SU-DHL-6 (cell line): ENCODE data around the gene PDCD6IP.

Experiments
- H2AFZ ChIP-seq: fragments of 200-600 bp; sonication (generic); 2 replicates; pipeline ENCODE4 v1.6.1; 2014; ENCODE audit warnings: low read depth, mild to moderate bottlenecking, moderate library complexity, mixed read lengths, antibody characterized with exemption, low read length; ENCODE audit not compliant: severe bottlenecking
- H3F3A ChIP-seq: fragments of 200-600 bp; shearing (Covaris generic); 2 replicates; pipeline ENCODE4 v1.6.0; 2016; ENCODE audit warnings: antibody characterized with exemption, mild to moderate bottlenecking; ENCODE audit not compliant: insufficient read depth
- H3K27ac ChIP-seq: fragments of 200-600 bp; sonication (generic); 2 replicates; pipeline ENCODE4 v1.5.1; 2016; ENCODE audit warnings: low read depth, mild to moderate bottlenecking, low read length, moderate library complexity, mixed read lengths
- H3K27me3 ChIP-seq: fragments of 200-600 bp; sonication (generic), shearing (Covaris generic); 2 replicates; pipeline ENCODE4 v1.6.0; 2014; ENCODE audit warnings: mild to moderate bottlenecking, low read length
- H3K36me3 ChIP-seq: fragments of 200-600 bp; sonication (generic); 2 replicates; pipeline ENCODE4 v1.6.1; 2014; ENCODE audit warnings: mild to moderate bottlenecking, low read length, mixed read lengths
- H3K4me2 ChIP-seq: fragments of 300-600, 200-600 bp; shearing (Covaris generic), sonication (generic); 2 replicates; pipeline ENCODE4 v1.6.0; 2014; ENCODE audit warnings: low read length, low read depth, mild to moderate bottlenecking; ENCODE audit not compliant: poor library complexity, severe bottlenecking
- H3K4me3 ChIP-seq: fragments of 200-600 bp; sonication (generic); 2 replicates; pipeline ENCODE4 v1.5.1; 2014; ENCODE audit warnings: antibody characterized with exemption, low read length, mild to moderate bottlenecking, mixed read lengths; ENCODE audit not compliant: insufficient read depth, poor library complexity, severe bottlenecking
- H3K79me2 ChIP-seq: fragments of 200-600 bp; sonication (generic); 2 replicates; pipeline ENCODE4 v1.6.1; 2014; ENCODE audit warnings: mild to moderate bottlenecking, low read length, moderate library complexity; ENCODE audit not compliant: insufficient read depth
- H3K9ac ChIP-seq: fragments of 200-600 bp; sonication (generic); 2 replicates; pipeline ENCODE4 v1.7.0; 2014; ENCODE audit warnings: mild to moderate bottlenecking, low read length
- H3K9me2 ChIP-seq: fragments of 200-600 bp; sonication (generic); replicated peaks from 2 replicates; pipeline ENCODE4 v1.6.1; 2014; ENCODE audit warnings: low read length; ENCODE audit not compliant: insufficient read depth
- H3K9me3 ChIP-seq: fragments of 200-600 bp; sonication (generic); 2 replicates; pipeline ENCODE4 v1.6.1; 2014; ENCODE audit warnings: low read length, mixed read lengths; ENCODE audit not compliant: insufficient read depth
- H4K20me1 ChIP-seq: fragments of 200-600 bp; sonication (generic); 2 replicates; pipeline ENCODE4 v1.6.1; 2014; ENCODE audit warnings: low read depth, mild to moderate bottlenecking, antibody characterized with exemption, low read length, moderate library complexity, mixed read lengths
- EZH2phosphoT487 ChIP-seq: fragments of 200-600 bp; sonication (generic), shearing (Covaris generic); conservative IDR thresholded peaks from 2 replicates; pipeline ENCODE4 v1.6.1; 2018; ENCODE audit warnings: mild to moderate bottlenecking, antibody characterized with exemption, low read length, moderate library complexity, mixed read lengths
- TF ChIP-seq, protein P1 (sequence below): fragments of 200-600 bp; sonication (generic); IDR thresholded peaks from one replicate; pipeline ENCODE4 v1.5.1; 2017; ENCODE audit warnings: antibody characterized with exemption, mild to moderate bottlenecking, low read length, moderate library complexity; ENCODE audit not compliant: insufficient read depth, poor library complexity, severe bottlenecking

PDCD6IP gene

DNA sequence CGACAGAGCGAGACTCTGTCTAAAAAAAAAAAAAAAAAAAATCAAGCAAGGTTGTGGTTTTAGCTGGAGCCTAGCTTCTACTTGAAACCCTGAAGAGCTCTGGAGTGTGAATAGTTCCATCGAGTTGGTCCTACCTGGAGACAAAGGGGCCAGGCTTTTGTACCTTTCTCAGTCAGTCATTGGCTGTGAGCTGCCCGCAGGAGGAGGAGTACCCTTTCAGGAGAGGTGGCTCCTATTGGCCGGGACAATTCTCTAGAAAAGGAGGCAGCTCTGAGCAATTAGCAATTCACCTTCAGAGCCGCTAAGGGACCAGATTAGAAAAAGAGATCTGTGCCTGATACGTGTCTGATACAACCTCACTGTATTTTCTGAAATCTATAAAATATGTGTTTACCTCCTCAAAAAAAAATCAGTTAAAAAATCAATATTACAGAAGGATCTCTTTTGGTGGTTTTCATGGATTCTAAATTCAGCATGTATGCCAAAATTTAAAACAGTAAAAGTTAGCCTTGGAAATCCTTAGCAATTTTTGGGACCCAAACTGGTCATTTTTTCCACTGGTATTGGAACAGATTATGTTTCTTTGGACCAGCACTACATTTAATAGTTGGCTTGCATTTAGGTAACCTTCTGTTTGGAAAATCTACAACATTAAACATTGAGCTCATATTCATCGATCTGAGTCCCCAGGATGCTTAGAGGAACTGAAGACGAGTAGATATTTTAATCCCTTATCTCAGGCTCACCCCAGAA lies 29.7 kb upstream of the PDCD6IP start:
- H4K20me1 ChIP-seq, result no peaks in the 10 kb centered on the region
- no peaks in the 10 kb centered on the region for H3K9me2 ChIP-seq
- H3K4me3 ChIP-seq, result no peak overlapping the region
- H3K27me3 ChIP-seq, result no peaks in the 10 kb centered on the region
- H2AFZ ChIP-seq, result no peak overlapping the region
- H3K9me3 ChIP-seq, result no peaks in the 10 kb centered on the region
- TF ChIP-seq, protein P1, sequence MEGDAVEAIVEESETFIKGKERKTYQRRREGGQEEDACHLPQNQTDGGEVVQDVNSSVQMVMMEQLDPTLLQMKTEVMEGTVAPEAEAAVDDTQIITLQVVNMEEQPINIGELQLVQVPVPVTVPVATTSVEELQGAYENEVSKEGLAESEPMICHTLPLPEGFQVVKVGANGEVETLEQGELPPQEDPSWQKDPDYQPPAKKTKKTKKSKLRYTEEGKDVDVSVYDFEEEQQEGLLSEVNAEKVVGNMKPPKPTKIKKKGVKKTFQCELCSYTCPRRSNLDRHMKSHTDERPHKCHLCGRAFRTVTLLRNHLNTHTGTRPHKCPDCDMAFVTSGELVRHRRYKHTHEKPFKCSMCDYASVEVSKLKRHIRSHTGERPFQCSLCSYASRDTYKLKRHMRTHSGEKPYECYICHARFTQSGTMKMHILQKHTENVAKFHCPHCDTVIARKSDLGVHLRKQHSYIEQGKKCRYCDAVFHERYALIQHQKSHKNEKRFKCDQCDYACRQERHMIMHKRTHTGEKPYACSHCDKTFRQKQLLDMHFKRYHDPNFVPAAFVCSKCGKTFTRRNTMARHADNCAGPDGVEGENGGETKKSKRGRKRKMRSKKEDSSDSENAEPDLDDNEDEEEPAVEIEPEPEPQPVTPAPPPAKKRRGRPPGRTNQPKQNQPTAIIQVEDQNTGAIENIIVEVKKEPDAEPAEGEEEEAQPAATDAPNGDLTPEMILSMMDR, result no peak
- no peak for TF ChIP-seq EZH2phosphoT487
- no peak overlapping the region for H3K4me2 ChIP-seq
- H3K9ac ChIP-seq, result no peak overlapping the region
- H3K36me3 ChIP-seq, result no peaks in the 10 kb centered on the region
- H3K27ac ChIP-seq, result no peak overlapping the region
- H3F3A ChIP-seq, result no peaks in the 10 kb centered on the region
- H3K79me2 ChIP-seq, result no peaks in the 10 kb centered on the region

DNA sequence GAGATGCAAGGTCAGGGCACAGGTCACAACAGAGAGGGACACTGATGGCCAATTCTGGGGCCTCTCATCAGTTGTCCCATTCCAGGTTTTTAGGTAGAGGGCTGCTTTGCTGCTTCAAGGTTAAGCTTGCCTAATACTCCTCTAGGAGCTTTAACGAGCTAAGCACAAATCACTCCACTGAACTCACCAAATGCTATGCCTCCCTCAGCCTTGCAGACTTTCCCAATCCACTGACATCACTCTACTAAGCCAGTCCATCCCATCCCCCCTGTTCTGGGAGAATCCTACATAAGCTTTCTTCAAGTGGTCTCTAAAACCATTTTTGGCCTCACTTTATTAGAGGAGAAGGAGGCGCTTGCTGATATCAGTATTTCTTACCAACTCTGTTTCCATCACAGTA lies 24.8 kb upstream of the PDCD6IP start:
- H3K79me2 ChIP-seq, result no peaks in the 10 kb centered on the region
- no peaks in the 10 kb centered on the region for H4K20me1 ChIP-seq
- no peaks in the 10 kb centered on the region for H3K27me3 ChIP-seq
- H3K4me2 ChIP-seq, result no peak overlapping the region
- H2AFZ ChIP-seq, result no peak overlapping the region
- H3K9me2 ChIP-seq, result no peaks in the 10 kb centered on the region
- no peaks in the 10 kb centered on the region for H3K9me3 ChIP-seq
- H3F3A ChIP-seq, result no peaks in the 10 kb centered on the region
- no peak overlapping the region for H3K27ac ChIP-seq
- TF ChIP-seq, protein P1, result no peak
- TF ChIP-seq EZH2phosphoT487, result no peak
- H3K36me3 ChIP-seq, result no peaks in the 10 kb centered on the region
- H3K9ac ChIP-seq, result no peak overlapping the region
- H3K4me3 ChIP-seq, result no peak overlapping the region

DNA sequence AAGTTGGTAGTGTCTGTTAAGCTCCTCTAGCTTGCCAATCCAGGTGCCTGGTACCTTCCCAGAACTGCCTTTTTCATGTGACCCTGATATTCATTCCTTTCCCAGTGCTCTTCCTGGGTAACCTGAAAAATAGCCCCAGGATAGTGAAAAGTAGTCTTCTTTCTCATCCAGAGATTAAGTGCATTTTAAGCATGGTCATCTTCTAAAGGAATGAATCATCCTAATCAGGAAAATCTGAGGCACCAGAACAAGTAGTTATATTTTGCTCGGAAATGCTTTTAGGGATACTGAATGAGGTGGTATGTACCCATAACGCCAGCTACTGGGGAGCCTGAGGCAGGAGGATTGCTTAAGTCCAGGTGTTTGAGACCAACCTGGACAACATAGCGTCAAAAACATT lies 23.1 kb upstream of the PDCD6IP start:
- H3K9me2 ChIP-seq, result no peaks in the 10 kb centered on the region
- no peaks in the 10 kb centered on the region for H3K9me3 ChIP-seq
- no peak overlapping the region for H3K27ac ChIP-seq
- no peak overlapping the region for H3K9ac ChIP-seq
- no peak overlapping the region for H3K4me2 ChIP-seq
- no peak for TF ChIP-seq EZH2phosphoT487
- TF ChIP-seq, protein P1, result no peak
- no peaks in the 10 kb centered on the region for H3K36me3 ChIP-seq
- H3K27me3 ChIP-seq, result no peaks in the 10 kb centered on the region
- no peaks in the 10 kb centered on the region for H3F3A ChIP-seq
- no peaks in the 10 kb centered on the region for H3K79me2 ChIP-seq
- no peak overlapping the region for H3K4me3 ChIP-seq
- H2AFZ ChIP-seq, result no peak overlapping the region
- no peaks in the 10 kb centered on the region for H4K20me1 ChIP-seq
